Measurements from ENCODE around the gene EDEM3. TPM values are rescaled to one million over a fixed set of nuclear protein-coding genes. Genes with fewer than 3 reads are reported as not detected.

EDEM3 gene
- total RNA-seq, 1 donor from 2014 or later = 37.5 TPM

- no peak for DNase-seq (ENCODE audit: low spot score, unreplicated experiment)
- Mint-ChIP-seq H3K27me3 (no peaks in the 10 kb centered on the region), H3K4me3 (ENCODE audit: low read depth) (no peak overlapping the region), H3K36me3 (ENCODE audit: insufficient read depth) (peaks cover 24% of the 10 kb centered on the region), H3K27ac (no peak overlapping the region), H3K9me3 (ENCODE audit: low read depth) (no peaks in the 10 kb centered on the region), H3K4me1 (ENCODE audit: low read depth) (no peaks in the 10 kb centered on the region)
- TF ChIP-seq CTCF (IDR thresholded peaks at IDR 0.05; ENCODE audit: unreplicated experiment) = no peak
Measured at GRCh38 chr1:184708084-184708676, 46.5 kb downstream of the EDEM3 start.

DNA sequence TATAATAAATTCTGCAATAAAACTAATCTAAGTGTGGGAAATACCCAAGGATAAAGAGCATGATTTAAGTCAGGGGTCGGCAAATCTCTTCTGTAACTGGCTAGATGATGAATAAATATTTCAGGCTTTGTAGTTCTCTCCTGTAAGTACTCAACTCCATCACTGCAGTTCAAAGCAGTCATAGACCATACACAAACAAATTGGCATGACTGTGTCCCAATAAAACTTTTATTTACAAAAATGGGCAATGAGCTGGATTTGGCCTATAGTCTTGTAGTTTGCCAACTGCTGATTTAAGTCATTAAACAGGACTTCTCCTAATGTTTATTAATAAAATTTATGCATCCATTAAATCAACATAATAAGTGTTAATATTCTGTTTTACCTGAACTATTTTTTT lies 49.4 kb downstream of the EDEM3 start:
- Mint-ChIP-seq H3K4me1 (ENCODE audit: low read depth) (no peaks in the 10 kb centered on the region), H3K4me3 (ENCODE audit: low read depth) (no peak overlapping the region), H3K27me3 (no peaks in the 10 kb centered on the region), H3K27ac (no peak overlapping the region), H3K36me3 (ENCODE audit: insufficient read depth) (peaks cover 30% of the 10 kb centered on the region), H3K9me3 (ENCODE audit: low read depth) (no peaks in the 10 kb centered on the region)
- no peak for DNase-seq (ENCODE audit: low spot score, unreplicated experiment)
- TF ChIP-seq CTCF (IDR thresholded peaks at IDR 0.05; ENCODE audit: unreplicated experiment) = no peak

DNA sequence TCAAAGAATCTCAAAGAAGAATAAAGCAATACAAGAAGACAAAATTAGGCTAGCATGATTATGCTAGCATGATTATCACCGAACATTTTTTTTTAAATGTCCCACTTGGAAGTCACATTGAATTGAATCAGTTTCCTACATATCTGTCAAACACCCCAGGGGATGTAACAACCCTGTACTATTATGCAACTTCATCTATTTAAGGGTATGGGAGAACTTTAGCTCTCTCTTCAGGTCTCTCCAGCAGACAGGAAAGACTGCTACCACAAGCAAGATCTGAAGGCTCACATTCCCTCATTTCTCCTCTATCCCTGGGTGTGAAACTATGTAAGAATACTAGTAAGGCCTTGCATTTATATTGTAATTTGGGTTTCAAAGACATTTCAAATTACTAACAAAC lies 52.8 kb downstream of the EDEM3 start:
- no peaks in the 10 kb centered on the region for H3K27me3 Mint-ChIP-seq
- no peak overlapping the region for H3K27ac Mint-ChIP-seq
- H3K4me1 Mint-ChIP-seq (ENCODE audit: low read depth) = no peaks in the 10 kb centered on the region
- peaks cover 20% of the 10 kb centered on the region for H3K36me3 Mint-ChIP-seq (ENCODE audit: insufficient read depth)
- no peak overlapping the region for H3K4me3 Mint-ChIP-seq (ENCODE audit: low read depth)
- DNase-seq (ENCODE audit: low spot score, unreplicated experiment) = no peak
- H3K9me3 Mint-ChIP-seq (ENCODE audit: low read depth) = no peaks in the 10 kb centered on the region
- TF ChIP-seq CTCF (IDR thresholded peaks at IDR 0.05; ENCODE audit: unreplicated experiment) = no peak

DNA sequence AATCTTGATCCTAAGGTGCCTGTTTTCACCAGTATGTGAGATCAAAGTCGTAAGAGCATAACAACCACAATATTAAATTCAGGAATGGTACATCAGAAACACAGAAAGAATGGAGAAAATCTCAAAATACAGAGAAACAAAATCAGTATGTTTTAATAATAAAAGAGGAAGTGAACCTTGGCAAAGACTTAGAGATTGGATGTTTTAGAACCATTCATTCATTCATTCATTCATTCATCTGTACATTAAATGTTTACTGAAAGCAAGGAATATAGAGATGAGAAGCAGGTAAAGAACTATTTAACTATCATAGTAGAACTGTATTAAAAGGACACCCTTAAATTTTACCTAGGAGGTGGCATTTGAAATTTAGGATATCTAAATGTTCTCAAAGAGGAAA lies 55.7 kb downstream of the EDEM3 start:
- DNase-seq (ENCODE audit: low spot score, unreplicated experiment) = no peak
- H3K36me3 Mint-ChIP-seq (ENCODE audit: insufficient read depth) = peaks cover 17% of the 10 kb centered on the region
- no peaks in the 10 kb centered on the region for H3K9me3 Mint-ChIP-seq (ENCODE audit: low read depth)
- H3K27me3 Mint-ChIP-seq = no peaks in the 10 kb centered on the region
- no peaks in the 10 kb centered on the region for H3K4me1 Mint-ChIP-seq (ENCODE audit: low read depth)
- no peak overlapping the region for H3K4me3 Mint-ChIP-seq (ENCODE audit: low read depth)
- TF ChIP-seq CTCF (IDR thresholded peaks at IDR 0.05; ENCODE audit: unreplicated experiment) = no peak
- no peak overlapping the region for H3K27ac Mint-ChIP-seq

GRCh38 chr1:184698016-184698415 lies 56.6 kb downstream of the EDEM3 start:
- no peak for TF ChIP-seq CTCF (IDR thresholded peaks at IDR 0.05; ENCODE audit: unreplicated experiment)
- Mint-ChIP-seq H3K36me3 (ENCODE audit: insufficient read depth) (peaks cover 14% of the 10 kb centered on the region), H3K27me3 (no peaks in the 10 kb centered on the region), H3K4me1 (ENCODE audit: low read depth) (no peaks in the 10 kb centered on the region), H3K4me3 (ENCODE audit: low read depth) (no peak overlapping the region), H3K27ac (no peak overlapping the region), H3K9me3 (ENCODE audit: low read depth) (no peaks in the 10 kb centered on the region)
- DNase-seq (ENCODE audit: low spot score, unreplicated experiment) = no peak
